HepG2 (cell line): ENCODE measurements around the gene CDX1. TPM values are rescaled to one million over a fixed set of nuclear protein-coding genes. Genes with fewer than 3 reads are reported as not detected.

Experiments
- ARID4A ChIP-seq: sonication (generic); formaldehyde crosslinking; IDR thresholded peaks from 2 replicates; pipeline ENCODE4 v1.5.0; 2020; ENCODE audit warnings: mild to moderate bottlenecking, missing genetic modification reagents, borderline replicate concordance
- DRAP1 ChIP-seq: IDR thresholded peaks from 2 replicates; pipeline ENCODE4 v1.6.1; 2016; ENCODE audit warnings: missing genetic modification reagents, missing compliant biosample characterization
- ELF3 ChIP-seq: IDR thresholded peaks from 2 replicates; pipeline ENCODE4 v1.6.1; 2016; ENCODE audit warnings: missing genetic modification reagents, missing compliant biosample characterization
- FOXA3 ChIP-seq: IDR thresholded peaks from 2 replicates; pipeline ENCODE4 v1.6.1; 2016; ENCODE audit warnings: missing genetic modification reagents, missing compliant biosample characterization
- GABPB1 ChIP-seq: IDR thresholded peaks from 2 replicates; pipeline ENCODE4 v1.6.1; 2016; ENCODE audit warnings: mild to moderate bottlenecking, missing genetic modification reagents, moderate library complexity, missing compliant biosample characterization
- HDAC2 ChIP-seq: sonication (generic); formaldehyde crosslinking; IDR thresholded peaks from 2 replicates; pipeline ENCODE4 v1.4.0; 2020; ENCODE audit warnings: missing genetic modification reagents
- IRF2 ChIP-seq: IDR thresholded peaks from 2 replicates; pipeline ENCODE4 v1.6.1; 2018; ENCODE audit warnings: missing genetic modification reagents, missing compliant biosample characterization
- ISL2 ChIP-seq: sonication (generic); formaldehyde crosslinking; IDR thresholded peaks from 2 replicates; pipeline ENCODE4 v1.5.0; 2020; ENCODE audit warnings: missing genetic modification reagents
- KDM4B ChIP-seq: sonication (generic); formaldehyde crosslinking; IDR thresholded peaks from 2 replicates; pipeline ENCODE4 v1.4.0; 2020; ENCODE audit warnings: missing genetic modification reagents
- RCOR2 ChIP-seq: IDR thresholded peaks from 2 replicates; pipeline ENCODE4 v1.6.1; 2016; ENCODE audit warnings: missing biosample characterization, missing genetic modification reagents
- RXRA ChIP-seq: sonication (generic); formaldehyde crosslinking; IDR thresholded peaks from 2 replicates; pipeline ENCODE4 v1.5.1; 2020; ENCODE audit warnings: missing genetic modification reagents
- SIX1 ChIP-seq: sonication (generic); formaldehyde crosslinking; IDR thresholded peaks from 2 replicates; pipeline ENCODE4 v1.4.0; 2020; ENCODE audit warnings: missing genetic modification reagents, borderline replicate concordance
- ZNF205 ChIP-seq: IDR thresholded peaks from 2 replicates; pipeline ENCODE4 v1.6.1; 2018; ENCODE audit warnings: missing biosample characterization, missing genetic modification reagents
- ZNF235 ChIP-seq: sonication (generic); formaldehyde crosslinking; IDR thresholded peaks from 2 replicates; pipeline ENCODE4 v1.8.1; 2023; ENCODE audit warnings: mild to moderate bottlenecking, missing genetic modification reagents, borderline replicate concordance
- ZNF382 ChIP-seq: sonication (generic); formaldehyde crosslinking; IDR thresholded peaks from 2 replicates; pipeline ENCODE4 v1.5.0; 2020; ENCODE audit warnings: missing genetic modification reagents, mild to moderate bottlenecking, borderline replicate concordance
- ZNF44 ChIP-seq: sonication (generic); formaldehyde crosslinking; IDR thresholded peaks from 2 replicates; pipeline ENCODE4 v1.5.1; 2020; ENCODE audit warnings: mild to moderate bottlenecking, missing genetic modification reagents
- ZSCAN9 ChIP-seq: IDR thresholded peaks from 2 replicates; pipeline ENCODE4 v1.6.1; 2016; ENCODE audit warnings: borderline replicate concordance
- polyA plus RNA-seq, 8 experiments: library from polyadenylated mRNA; depleted of rRNA in 3 of 8; stranded (reverse) in 7 of 8; unstranded in 1 of 8; fragments of >200 nt; fragmentation: Illumina TruSeq in 4 of 8; extraction: Trizol in 4 of 8; gene quantifications; 2 replicates each; pipeline versions ENCODE4 v1.2.1 to v1.2.3, GENCODE V29; 2011 to 2016; ENCODE audit warnings: low read depth in 4 of 8, missing spikeins in 1 of 8, mixed read lengths in 1 of 8; ENCODE audit not compliant: insufficient read depth in 1 of 8
- total RNA-seq, 5 experiments: library from RNA; depleted of rRNA; stranded (reverse); fragments of >200 nt; fragmentation: Illumina TruSeq; extraction: Trizol; gene quantifications; 2 replicates each; pipeline ENCODE4 v1.2.3, GENCODE V29; 2016; ENCODE audit warnings: low read depth in 1 of 5
- TF ChIP-seq, protein P1 (sequence below): sonication (generic); formaldehyde crosslinking; IDR thresholded peaks from 2 replicates; pipeline ENCODE4 v1.8.0; 2023; ENCODE audit warnings: mild to moderate bottlenecking, missing genetic modification reagents
- TF ChIP-seq, protein P2 (sequence below): sonication (generic); formaldehyde crosslinking; IDR thresholded peaks from 2 replicates; pipeline ENCODE4 v1.5.1; 2020; ENCODE audit warnings: missing genetic modification reagents, mild to moderate bottlenecking, borderline replicate concordance
- TF ChIP-seq, protein P3 (sequence below): IDR thresholded peaks from 2 replicates; pipeline ENCODE4 v1.6.1; 2016; ENCODE audit warnings: low read depth, missing genetic modification reagents, missing compliant biosample characterization

CDX1 gene
- total and polyA plus RNA-seq, 2 of the 13 experiments (the other 11 are each of a cell fraction or from before 2014, with no cell fraction given) = not detected

- TF ChIP-seq, protein P1, sequence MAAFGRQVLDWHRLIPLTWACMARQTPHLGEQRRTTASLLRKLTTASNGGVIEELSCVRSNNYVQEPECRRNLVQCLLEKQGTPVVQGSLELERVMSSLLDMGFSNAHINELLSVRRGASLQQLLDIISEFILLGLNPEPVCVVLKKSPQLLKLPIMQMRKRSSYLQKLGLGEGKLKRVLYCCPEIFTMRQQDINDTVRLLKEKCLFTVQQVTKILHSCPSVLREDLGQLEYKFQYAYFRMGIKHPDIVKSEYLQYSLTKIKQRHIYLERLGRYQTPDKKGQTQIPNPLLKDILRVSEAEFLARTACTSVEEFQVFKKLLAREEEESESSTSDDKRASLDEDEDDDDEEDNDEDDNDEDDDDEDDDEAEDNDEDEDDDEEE = peak; percentile 58; the same call in 1 of the 2 replicates
- no peak for TF ChIP-seq KDM4B (CRISPR knock-in tag)
- TF ChIP-seq ZNF205 (CRISPR knock-in tag) = 0 out of 2 replicates have a peak, but pooled peaks have one; percentile 55
- TF ChIP-seq ZSCAN9 (CRISPR knock-in tag) = peak; percentile 28; the same call in 1 of the 2 replicates
- no peak for TF ChIP-seq ISL2 (CRISPR knock-in tag)
- no peak; the same call in 1 of the 2 replicates for TF ChIP-seq GABPB1
- no peak for TF ChIP-seq ARID4A (CRISPR knock-in tag)
- TF ChIP-seq HDAC2 (CRISPR knock-in tag) = peak; percentile 88
- TF ChIP-seq IRF2 (CRISPR knock-in tag) = peak; percentile 68
- TF ChIP-seq ZNF44 (CRISPR knock-in tag) = no peak
- peak; percentile 72 for TF ChIP-seq DRAP1 (CRISPR knock-in tag)
- TF ChIP-seq, protein P2, sequence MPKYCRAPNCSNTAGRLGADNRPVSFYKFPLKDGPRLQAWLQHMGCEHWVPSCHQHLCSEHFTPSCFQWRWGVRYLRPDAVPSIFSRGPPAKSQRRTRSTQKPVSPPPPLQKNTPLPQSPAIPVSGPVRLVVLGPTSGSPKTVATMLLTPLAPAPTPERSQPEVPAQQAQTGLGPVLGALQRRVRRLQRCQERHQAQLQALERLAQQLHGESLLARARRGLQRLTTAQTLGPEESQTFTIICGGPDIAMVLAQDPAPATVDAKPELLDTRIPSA (CRISPR knock-in tag) = no peak
- TF ChIP-seq ZNF235 (CRISPR knock-in tag) = no peak
- TF ChIP-seq RCOR2 (CRISPR knock-in tag) = peak; percentile 61; the same call in 1 of the 2 replicates
- TF ChIP-seq SIX1 = no peak
- peak; percentile 80 for TF ChIP-seq FOXA3
- TF ChIP-seq RXRA (CRISPR knock-in tag) = peak; percentile 33; the same call in 1 of the 2 replicates
- TF ChIP-seq, protein P3, sequence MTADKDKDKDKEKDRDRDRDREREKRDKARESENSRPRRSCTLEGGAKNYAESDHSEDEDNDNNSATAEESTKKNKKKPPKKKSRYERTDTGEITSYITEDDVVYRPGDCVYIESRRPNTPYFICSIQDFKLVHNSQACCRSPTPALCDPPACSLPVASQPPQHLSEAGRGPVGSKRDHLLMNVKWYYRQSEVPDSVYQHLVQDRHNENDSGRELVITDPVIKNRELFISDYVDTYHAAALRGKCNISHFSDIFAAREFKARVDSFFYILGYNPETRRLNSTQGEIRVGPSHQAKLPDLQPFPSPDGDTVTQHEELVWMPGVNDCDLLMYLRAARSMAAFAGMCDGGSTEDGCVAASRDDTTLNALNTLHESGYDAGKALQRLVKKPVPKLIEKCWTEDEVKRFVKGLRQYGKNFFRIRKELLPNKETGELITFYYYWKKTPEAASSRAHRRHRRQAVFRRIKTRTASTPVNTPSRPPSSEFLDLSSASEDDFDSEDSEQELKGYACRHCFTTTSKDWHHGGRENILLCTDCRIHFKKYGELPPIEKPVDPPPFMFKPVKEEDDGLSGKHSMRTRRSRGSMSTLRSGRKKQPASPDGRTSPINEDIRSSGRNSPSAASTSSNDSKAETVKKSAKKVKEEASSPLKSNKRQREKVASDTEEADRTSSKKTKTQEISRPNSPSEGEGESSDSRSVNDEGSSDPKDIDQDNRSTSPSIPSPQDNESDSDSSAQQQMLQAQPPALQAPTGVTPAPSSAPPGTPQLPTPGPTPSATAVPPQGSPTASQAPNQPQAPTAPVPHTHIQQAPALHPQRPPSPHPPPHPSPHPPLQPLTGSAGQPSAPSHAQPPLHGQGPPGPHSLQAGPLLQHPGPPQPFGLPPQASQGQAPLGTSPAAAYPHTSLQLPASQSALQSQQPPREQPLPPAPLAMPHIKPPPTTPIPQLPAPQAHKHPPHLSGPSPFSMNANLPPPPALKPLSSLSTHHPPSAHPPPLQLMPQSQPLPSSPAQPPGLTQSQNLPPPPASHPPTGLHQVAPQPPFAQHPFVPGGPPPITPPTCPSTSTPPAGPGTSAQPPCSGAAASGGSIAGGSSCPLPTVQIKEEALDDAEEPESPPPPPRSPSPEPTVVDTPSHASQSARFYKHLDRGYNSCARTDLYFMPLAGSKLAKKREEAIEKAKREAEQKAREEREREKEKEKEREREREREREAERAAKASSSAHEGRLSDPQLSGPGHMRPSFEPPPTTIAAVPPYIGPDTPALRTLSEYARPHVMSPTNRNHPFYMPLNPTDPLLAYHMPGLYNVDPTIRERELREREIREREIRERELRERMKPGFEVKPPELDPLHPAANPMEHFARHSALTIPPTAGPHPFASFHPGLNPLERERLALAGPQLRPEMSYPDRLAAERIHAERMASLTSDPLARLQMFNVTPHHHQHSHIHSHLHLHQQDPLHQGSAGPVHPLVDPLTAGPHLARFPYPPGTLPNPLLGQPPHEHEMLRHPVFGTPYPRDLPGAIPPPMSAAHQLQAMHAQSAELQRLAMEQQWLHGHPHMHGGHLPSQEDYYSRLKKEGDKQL (CRISPR knock-in tag) = peak; percentile 71; the same call in 1 of the 2 replicates
- TF ChIP-seq ZNF382 (CRISPR knock-in tag) = no peak
- TF ChIP-seq ELF3 (CRISPR knock-in tag) = no peak; the same call in 1 of the 2 replicates
These were observed 23.6 kb upstream of the CDX1 start (continued) for GRCh38 chr5:150142959-150143349.
